Esophagus muscularis mucosa (tissue), 4 donors: Measurements from ENCODE around the gene THRA. TPM values are rescaled to one million over a fixed set of nuclear protein-coding genes. Genes with fewer than 3 reads are reported as not detected.
"Not testable (repeated sequence)": the region's sequence is repeated elsewhere in the genome, so short reads cannot be mapped to it uniquely, and the experiment has no call there.

Source experiments
- DNase-seq: peaks from one replicate; pipeline ENCODE4 v3.0.0-alpha.2; 2017; ENCODE audit errors: extremely low spot score
- H3K27ac ChIP-seq, 4 donors: fragments of 200-600 bp; sonication (generic); replicated peaks in 1 of 4; 1 replicate in 3 of 4; 2 replicates in 1 of 4; pipeline ENCODE4 v1.5.1; 2016 to 2019; ENCODE audit warnings: mild to moderate bottlenecking in 1 of 4
- H3K27me3 ChIP-seq, 4 donors: fragments of 200-600 bp; sonication (generic); one replicate each; pipeline versions ENCODE4 v1.5.1 to v1.6.0; 2016 to 2019
- H3K36me3 ChIP-seq, 4 donors: fragments of 200-600 bp; sonication (generic); one replicate each; pipeline ENCODE4 v1.5.1; 2016 to 2019
- H3K4me1 ChIP-seq, 4 donors: fragments of 200-600 bp; sonication (generic); one replicate each; pipeline ENCODE4 v1.5.1; 2016 to 2019
- H3K4me3 ChIP-seq, 4 donors: fragments of 200-600 bp; sonication (generic); 1 replicate in 2 of 4; 2 replicates in 2 of 4; pipeline ENCODE4 v1.5.1; 2016 to 2019; ENCODE audit warnings: mild to moderate bottlenecking in 4 of 4, moderate library complexity in 1 of 4
- H3K9me3 ChIP-seq, 4 donors: fragments of 200-600 bp; sonication (generic); 1 replicate in 3 of 4; 2 replicates in 1 of 4; pipeline ENCODE4 v1.5.1; 2016 to 2019
- CTCF ChIP-seq, 3 experiments: fragments of 200-600 bp in 2 of 3; fragments of 450-650 bp in 1 of 3; sonication (generic) in 2 of 3; IDR thresholded peaks; one replicate each; pipeline ENCODE4 v1.5.1; 2017 to 2019; ENCODE audit warnings: antibody characterized with exemption in 3 of 3, mild to moderate bottlenecking in 2 of 3, moderate library complexity in 1 of 3
- EP300 ChIP-seq: sonication (generic); formaldehyde crosslinking; IDR thresholded peaks from one replicate; pipeline ENCODE4 v1.6.1; 2017; ENCODE audit warnings: antibody characterized with exemption
- POLR2A ChIP-seq: fragments of 450-650 bp; IDR thresholded peaks from one replicate; pipeline ENCODE4 v1.6.1; 2017; ENCODE audit warnings: antibody characterized with exemption, moderate library complexity, mild to moderate bottlenecking, low read depth
- POLR2AphosphoS5 ChIP-seq, 2 donors: sonication (generic); formaldehyde crosslinking; IDR thresholded peaks; one replicate each; pipeline ENCODE4 v1.6.1; 2017; ENCODE audit warnings: antibody characterized with exemption in 2 of 2
- WGBS: methylation state at CpG from one replicate; pipeline ENCODE4 v1.1.5; 2018; 5-methylcytosine and 5-hydroxymethylcytosine counted together
- intact Hi-C: fragments of 100-400 bp; cut with DNase I; formaldehyde crosslinking; loops from one replicate; pipeline ENCODE4 v1.15.1; 2023
- total RNA-seq, 4 donors: library from RNA; depleted of rRNA; stranded (reverse); fragments of >200 nt; gene quantifications; one replicate each; pipeline versions ENCODE4 v1.1.0 to v1.2.1, GENCODE V29; 2016

The THRA gene
- total RNA-seq, 4 donors from 2014 or later = 69.7 to 112 (median 85.2) TPM

GRCh38 chr17:40130352-40131042 lies 67.7 kb downstream of the THRA start:
- H3K4me1 ChIP-seq = peaks cover 0 to 16% (median 9%) of the 10 kb centered on the region in 4 donors
- no peak for DNase-seq
- intact Hi-C loops = no loop called here
- no peaks in the 10 kb centered on the region for H3K27me3 ChIP-seq
- H3K27ac ChIP-seq = peak overlapping the region in 2 of 4 donors; percentile 20 to 55
- TF ChIP-seq EP300 (no peak), CTCF (IDR thresholded peaks at IDR 0.05) (no peak), POLR2AphosphoS5 (IDR thresholded peaks at IDR 0.05) (no peak), POLR2A (no peak)
- no peaks in the 10 kb centered on the region for H3K9me3 ChIP-seq
- 78% methylated on average over 7 of the region's 7 CpGs for WGBS
- no peak overlapping the region for H3K4me3 ChIP-seq
- H3K36me3 ChIP-seq = peaks cover 82 to 98% (median 97%) of the 10 kb centered on the region in 4 donors

- Histone ChIP-seq H3K4me3 (no peak overlapping the region), H3K4me1 (peaks cover 5 to 15% (median 11%) of the 10 kb centered on the region in 4 donors), H3K27me3 (no peaks in the 10 kb centered on the region), H3K27ac (peak overlapping the region in 2 of 4 donors; percentile 2 to 44), H3K36me3 (peaks cover 63 to 84% (median 79%) of the 10 kb centered on the region in 4 donors), H3K9me3 (no peaks in the 10 kb centered on the region)
- no peak for DNase-seq
- intact Hi-C loops = no loop called here
- WGBS = 69% methylated on average over 7 of the region's 7 CpGs
- TF ChIP-seq POLR2AphosphoS5 (IDR thresholded peaks at IDR 0.05) = no peak
- TF ChIP-seq POLR2A = no peak
- TF ChIP-seq EP300 = no peak
- TF ChIP-seq CTCF (IDR thresholded peaks at IDR 0.05) = no peak
Observed at GRCh38 chr17:40134184-40134583, 71.4 kb downstream of the THRA start.

- H3K27ac ChIP-seq = peak overlapping the region in 2 of 4 donors; percentile 31 to 34
- intact Hi-C loops = no loop called here
- 88% methylated on average over 3 of the region's 3 CpGs for WGBS
Observed at GRCh38 chr17:40135817-40136216, 73.1 kb downstream of the THRA start.

GRCh38 chr17:40139566-40140058 lies 76.8 kb downstream of the THRA start:
- H3K27ac ChIP-seq = peak overlapping the region; percentile 97 to 99 (median 98)
- H3K36me3 ChIP-seq = peaks cover 21 to 61% (median 50%) of the 10 kb centered on the region in 4 donors
- no peaks in the 10 kb centered on the region for H3K27me3 ChIP-seq

More at GRCh38 chr17:40135817-40136216, 73.1 kb downstream of the THRA start:
- no peak for TF ChIP-seq CTCF (IDR thresholded peaks at IDR 0.05)
- TF ChIP-seq POLR2AphosphoS5 (IDR thresholded peaks at IDR 0.05) = no peak
- no peak for TF ChIP-seq POLR2A
- TF ChIP-seq EP300 = no peak
- peaks cover 49 to 68% (median 62%) of the 10 kb centered on the region in 4 donors for H3K36me3 ChIP-seq
- H3K4me3 ChIP-seq = no peak overlapping the region
- H3K9me3 ChIP-seq = no peaks in the 10 kb centered on the region
- H3K4me1 ChIP-seq = peaks cover 9 to 17% (median 16%) of the 10 kb centered on the region in 4 donors
- DNase-seq = no peak
- no peaks in the 10 kb centered on the region for H3K27me3 ChIP-seq

GRCh38 chr17:40143166-40143565 lies 80.4 kb downstream of the THRA start:
- Histone ChIP-seq H3K36me3 (peaks cover 7 to 64% (median 53%) of the 10 kb centered on the region in 4 donors), H3K4me1 (peaks cover 27 to 60% (median 58%) of the 10 kb centered on the region in 4 donors)
- DNase-seq, H3K4me3 ChIP-seq, H3K27ac ChIP-seq, intact Hi-C loops, H3K27me3 ChIP-seq, H3K9me3 ChIP-seq: not testable (repeated sequence)
- 93% methylated on average over 3 of the region's 3 CpGs for WGBS

More at GRCh38 chr17:40139566-40140058, 76.8 kb downstream of the THRA start:
- no peak for TF ChIP-seq POLR2AphosphoS5 (IDR thresholded peaks at IDR 0.05)
- TF ChIP-seq EP300 = no peak
- TF ChIP-seq POLR2A = no peak
- no peak for TF ChIP-seq CTCF (IDR thresholded peaks at IDR 0.05)
- no peak for DNase-seq
- intact Hi-C loops = loop anchor here (2.0 kb wide), 1 partner anchor 27 kb away; no protein-coding TSS in a partner anchor
- Histone ChIP-seq H3K4me1 (peaks cover 23 to 47% (median 43%) of the 10 kb centered on the region in 4 donors), H3K4me3 (peak overlapping the region; percentile 74 to 94 (median 88)), H3K9me3 (no peaks in the 10 kb centered on the region)
- 15% methylated on average over 13 of the region's 14 CpGs for WGBS
